A673 (cell line): ENCODE results near the gene ELOVL7.
"Not testable (repeated sequence)": the region's sequence is repeated elsewhere in the genome, so short reads cannot be mapped to it uniquely, and the experiment has no call there.

Source experiments
- CTCF ChIP-seq: fragments of 300-800, 200-600 bp; sonication (generic); conservative IDR thresholded peaks from 2 replicates; pipeline ENCODE4 v1.5.1; 2017; ENCODE audit warnings: low read depth, mild to moderate bottlenecking, antibody characterized with exemption, low read length, moderate library complexity, mixed read lengths
- EZH2 ChIP-seq: fragments of 200-600 bp; sonication (generic); IDR thresholded peaks from 2 replicates; pipeline ENCODE4 v1.6.1; 2017; ENCODE audit warnings: borderline replicate concordance, low read depth, mild to moderate bottlenecking, mixed read lengths, antibody characterized with exemption, low read length; ENCODE audit not compliant: poor library complexity, severe bottlenecking

GRCh38 chr5:60711892-60712291 is 132.2 kb downstream of the ELOVL7 start:
- TF ChIP-seq CTCF, EZH2: not testable (repeated sequence)
